ENCODE measurements around the gene COL23A1. TPM values are rescaled to one million over a fixed set of nuclear protein-coding genes. Genes with fewer than 3 reads are reported as not detected.

The COL23A1 gene
- total and polyA plus RNA-seq, 2 of the 8 experiments (the other 6 are each of a cell fraction or from before 2014, with no cell fraction given), result 3.1 to 4.7 TPM

GRCh38 chr5:178466342-178466741, 123.9 kb downstream of the COL23A1 start (continued):
- TF ChIP-seq TAF1 (IDR thresholded peaks at IDR 0.05; ENCODE audit: low read depth, low read length), result no peak

All from H1 (cell line).